ENCODE results near the gene GBP4.

GRCh38 chr1:89198081-89198480 is 661 bp downstream of the GBP4 start:
- TF ChIP-seq CTCF (IDR thresholded peaks at IDR 0.05) (no peak), FOXJ3 (CRISPR knock-in tag; IDR thresholded peaks at IDR 0.05; ENCODE audit: borderline replicate concordance) (no peak), CREM (CRISPR knock-in tag; IDR thresholded peaks at IDR 0.05) (no peak), NR2C2 (CRISPR knock-in tag; IDR thresholded peaks at IDR 0.05) (no peak), MAX (CRISPR knock-in tag; IDR thresholded peaks at IDR 0.05) (no peak), USF2 (CRISPR knock-in tag; IDR thresholded peaks at IDR 0.05) (no peak), FOXK1 (CRISPR knock-in tag; IDR thresholded peaks at IDR 0.05) (no peak), SMAD4 (CRISPR knock-in tag; IDR thresholded peaks at IDR 0.05) (no peak)
